Epithelial cell of prostate (primary cell): Measurements from ENCODE around the gene ODAPH.
"Not testable (repeated sequence)": the region's sequence is repeated elsewhere in the genome, so short reads cannot be mapped to it uniquely, and the experiment has no call there.

Experiments used
- DNase-seq: peaks from one replicate; pipeline ENCODE4 v3.0.0-alpha.2; 2011; ENCODE audit warnings: low read depth, low spot score
- H3K27ac ChIP-seq: fragments of 450-650 bp; 2 replicates; pipeline ENCODE4 v1.5.1; 2017; ENCODE audit warnings: mild to moderate bottlenecking

Gene ODAPH

DNA sequence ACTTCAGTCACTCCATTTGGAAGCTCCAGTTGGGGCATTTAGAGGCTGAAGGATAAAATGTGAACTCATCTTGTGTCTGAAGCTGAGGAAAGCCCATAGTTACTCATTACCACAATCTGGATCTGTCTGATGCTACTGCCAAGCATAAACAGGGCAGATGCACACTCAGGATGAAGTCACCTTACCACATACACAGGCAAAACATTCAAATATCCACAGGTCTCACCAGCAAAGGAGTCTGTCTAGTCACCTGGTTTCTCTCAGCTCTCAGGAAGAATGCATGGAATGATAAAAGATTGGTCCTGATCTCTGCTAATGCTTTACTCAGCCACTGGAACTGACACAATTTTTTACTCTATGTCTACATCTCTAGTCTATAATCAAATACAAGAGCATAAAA, 13.0 kb upstream of the ODAPH start:
- DNase-seq: peak; percentile 96
- peak overlapping the region; percentile 54 for H3K27ac ChIP-seq

DNA sequence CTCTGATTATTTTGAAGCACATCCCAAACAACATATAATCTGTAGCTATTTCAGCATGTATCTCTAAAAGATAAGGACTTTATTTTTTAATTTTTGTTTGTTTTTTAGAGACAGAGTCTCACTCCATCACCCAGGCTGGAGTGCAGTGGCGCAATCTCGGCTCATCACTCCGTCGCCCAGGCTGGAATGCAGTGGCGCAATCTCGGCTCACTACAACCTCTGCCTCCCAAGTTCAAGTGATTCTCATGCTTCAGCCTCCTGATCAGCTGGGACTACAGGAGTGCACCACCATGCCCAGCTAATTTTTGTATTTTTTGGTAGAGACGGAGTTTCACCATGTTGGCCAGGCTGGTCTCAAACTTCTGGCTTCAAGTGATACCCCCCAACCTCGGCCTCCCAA, 11.6 kb upstream of the ODAPH start:
- H3K27ac ChIP-seq, DNase-seq: not testable (repeated sequence)

- H3K27ac ChIP-seq: no peak overlapping the region
- DNase-seq: no peak
Measured at GRCh38 chr4:75544870-75545269, 11.0 kb upstream of the ODAPH start.

GRCh38 chr4:75545526-75545925, 10.3 kb upstream of the ODAPH start:
- no peak for DNase-seq

DNA sequence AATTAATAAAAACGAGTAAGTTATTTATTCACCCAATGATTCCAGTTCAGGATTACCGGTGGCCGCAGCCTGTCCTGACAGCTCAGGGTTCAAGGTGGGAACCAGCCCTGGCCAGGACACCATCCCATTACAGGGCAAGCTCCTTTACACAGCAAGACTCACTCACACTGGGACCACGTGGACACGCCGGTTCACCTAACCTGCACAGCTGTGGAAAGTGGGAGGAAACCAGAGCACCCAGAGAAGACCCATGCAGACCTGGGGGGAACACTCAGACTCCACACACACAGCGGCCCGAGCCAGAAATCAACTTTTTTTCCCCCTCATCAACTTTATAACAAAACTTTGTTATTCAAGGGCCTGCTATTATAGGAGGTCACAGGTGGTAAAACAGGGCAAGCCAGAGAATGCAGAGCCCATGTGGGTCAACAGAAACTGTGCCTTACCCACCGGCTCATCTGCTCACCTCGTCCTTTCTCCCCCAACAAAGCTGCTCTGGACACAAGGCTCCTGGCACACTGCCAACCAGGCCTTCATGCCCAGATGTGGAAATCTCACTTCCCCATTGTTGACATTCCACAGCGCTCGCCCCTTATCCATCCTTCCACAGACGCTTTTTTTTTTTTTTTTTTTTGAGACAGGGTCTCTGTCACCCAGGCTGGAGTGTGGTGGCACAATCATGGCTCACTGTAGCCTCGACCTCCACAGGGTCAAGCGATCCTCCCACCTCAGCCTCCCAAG, 8.0 kb upstream of the ODAPH start:
- DNase-seq: no peak
- H3K27ac ChIP-seq: no peak overlapping the region

More at GRCh38 chr4:75545526-75545925, 10.3 kb upstream of the ODAPH start:
- no peak overlapping the region for H3K27ac ChIP-seq

DNA sequence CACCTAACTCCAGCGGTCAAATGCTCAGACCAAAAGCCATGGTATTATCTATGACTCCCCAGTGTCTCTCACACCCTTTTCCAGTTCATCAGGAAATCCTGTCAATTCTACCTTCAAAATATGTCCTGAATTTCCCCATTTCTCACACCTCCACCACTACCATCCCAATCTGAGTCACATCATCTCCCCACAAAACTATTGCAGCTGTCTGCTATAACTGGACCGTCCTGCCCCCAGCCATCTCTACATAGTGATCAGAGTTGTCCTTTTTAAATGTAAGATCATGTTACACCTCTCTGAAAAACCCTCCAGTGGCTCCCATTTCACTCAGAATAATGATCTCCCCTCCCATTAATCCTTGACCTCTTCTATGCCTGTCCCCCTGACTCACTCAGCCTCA, 6.8 kb upstream of the ODAPH start:
- H3K27ac ChIP-seq: no peak overlapping the region
- DNase-seq: no peak

GRCh38 chr4:75552452-75552851, 3.4 kb upstream of the ODAPH start:
- DNase-seq: no peak
- H3K27ac ChIP-seq: no peak overlapping the region

DNA sequence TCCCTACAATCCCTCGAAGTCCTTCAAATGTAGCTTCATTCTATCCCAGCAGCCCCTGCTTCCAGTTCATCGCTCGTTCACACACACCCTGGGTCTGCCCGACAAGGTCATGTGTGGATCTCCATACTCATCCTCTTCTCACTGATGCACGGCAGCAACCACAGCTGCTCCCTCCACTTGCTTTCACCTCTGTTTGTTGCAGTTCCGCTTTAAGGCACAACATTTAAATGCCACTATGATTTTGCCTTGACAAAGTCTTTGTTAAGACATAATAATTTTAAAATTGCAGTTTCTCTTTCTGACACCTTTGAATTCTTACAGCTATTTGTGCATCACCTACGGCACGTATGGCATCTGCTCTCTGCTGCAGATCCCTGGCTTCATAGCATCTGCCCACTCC, 1.8 kb downstream of the ODAPH start:
- no peak overlapping the region for H3K27ac ChIP-seq
- DNase-seq: no peak

DNA sequence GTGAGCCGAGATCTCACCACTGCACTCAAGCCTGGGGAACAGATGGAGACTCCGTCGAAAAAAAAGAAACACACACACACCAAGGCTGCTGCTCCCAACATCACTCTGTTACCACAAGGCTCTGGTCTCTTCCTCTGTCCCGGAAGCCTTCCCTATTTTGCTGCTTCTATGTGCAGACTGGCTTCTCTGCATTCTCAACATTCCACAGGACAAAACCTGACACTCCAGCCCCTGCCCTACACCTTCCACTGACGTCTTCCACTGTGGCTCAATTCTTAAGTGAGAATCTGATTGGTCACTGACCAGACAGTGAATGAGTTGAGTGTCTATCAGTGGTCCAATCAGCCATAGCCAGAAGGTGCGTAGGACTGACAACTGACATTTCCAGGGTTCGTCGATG, 5.9 kb downstream of the ODAPH start:
- peak; percentile 20 for DNase-seq

GRCh38 chr4:75564023-75564422, 8.2 kb downstream of the ODAPH start:
- H3K27ac ChIP-seq: no peak overlapping the region
- DNase-seq: no peak

More for the DNA sequence above, 5.9 kb downstream of the ODAPH start:
- no peak overlapping the region for H3K27ac ChIP-seq

DNA sequence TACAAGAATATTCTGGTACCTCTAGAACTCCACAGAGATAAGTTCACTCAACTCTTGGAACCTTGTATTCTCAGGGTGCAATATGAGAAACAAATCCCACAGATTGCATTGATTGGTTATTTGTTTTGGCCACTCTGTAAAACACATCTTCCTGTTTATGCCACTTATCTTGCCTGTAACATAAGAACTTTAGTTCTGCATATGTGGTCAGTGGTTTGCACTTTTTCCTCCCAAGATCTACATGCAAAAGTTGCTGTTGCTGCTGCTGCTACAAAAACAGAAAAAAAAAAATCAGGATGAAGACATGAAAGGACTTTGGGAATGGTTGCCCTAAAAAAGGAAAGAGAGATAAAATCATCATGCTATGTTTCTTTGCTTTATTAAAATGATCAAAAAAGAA, 9.6 kb downstream of the ODAPH start:
- no peak overlapping the region for H3K27ac ChIP-seq
- no peak for DNase-seq

- no peak for DNase-seq
Measured at GRCh38 chr4:75566911-75567310, 11.0 kb downstream of the ODAPH start.

DNA sequence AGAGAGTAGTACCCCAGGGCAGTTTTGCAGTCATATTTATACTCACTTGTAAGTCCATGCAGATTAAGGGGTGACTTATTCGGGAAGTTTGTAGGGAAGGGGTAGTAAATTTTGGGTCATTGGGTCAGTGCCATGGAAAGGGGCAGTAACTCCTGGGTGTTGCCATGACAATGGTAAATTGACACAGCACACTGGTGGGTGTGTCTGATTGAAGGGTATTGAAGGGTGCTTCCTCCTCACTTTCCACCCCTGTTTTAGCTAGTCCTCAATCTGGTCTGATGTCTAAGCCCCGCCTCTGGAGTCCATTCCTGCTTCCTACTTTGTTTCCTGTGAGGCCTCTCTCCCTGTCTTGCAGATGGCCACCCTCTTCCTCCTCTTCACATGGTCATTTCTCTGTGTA, 11.9 kb downstream of the ODAPH start:
- no peak overlapping the region for H3K27ac ChIP-seq
- DNase-seq: no peak

More at GRCh38 chr4:75566911-75567310, 11.0 kb downstream of the ODAPH start:
- no peak overlapping the region for H3K27ac ChIP-seq

DNA sequence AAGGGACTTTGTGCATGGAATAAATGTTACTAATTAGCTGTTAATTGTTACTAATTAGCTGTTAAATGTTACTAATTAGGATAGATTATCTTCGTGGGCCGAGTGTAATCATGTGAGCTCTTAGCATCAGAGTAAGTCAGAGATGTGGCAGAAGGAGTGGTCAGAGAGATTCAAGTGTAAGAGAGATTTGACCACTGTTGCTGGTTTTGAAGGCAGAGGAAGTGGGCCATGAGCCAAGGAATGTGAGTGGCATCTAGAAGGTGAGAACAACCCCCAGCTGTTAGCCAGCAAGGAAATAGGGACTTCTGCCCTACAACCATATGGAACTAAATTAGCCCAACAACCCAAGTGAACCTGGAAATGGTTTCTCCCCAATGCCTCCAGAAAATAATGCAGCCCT, 28.2 kb downstream of the ODAPH start:
- no peak overlapping the region for H3K27ac ChIP-seq
- DNase-seq: no peak

DNA sequence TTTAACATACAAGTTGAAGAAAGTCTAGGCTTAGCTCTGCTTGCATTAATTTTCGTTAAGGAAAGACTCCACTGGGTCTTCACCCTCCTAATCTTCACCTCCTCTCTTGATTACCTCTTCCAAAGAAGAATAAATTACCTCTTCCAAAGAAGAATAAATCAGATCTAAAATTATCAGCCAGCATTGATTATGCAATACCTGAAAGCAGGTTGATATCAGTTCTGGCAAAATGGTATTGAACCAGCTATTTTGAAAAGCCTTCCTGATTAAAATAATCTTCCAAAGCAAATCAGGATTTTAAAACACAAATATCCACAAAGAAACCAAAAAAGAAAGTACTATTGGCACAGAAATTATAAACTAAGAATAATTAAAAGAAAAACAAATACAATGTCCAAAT, 37.5 kb downstream of the ODAPH start:
- no peak overlapping the region for H3K27ac ChIP-seq
- no peak for DNase-seq

DNA sequence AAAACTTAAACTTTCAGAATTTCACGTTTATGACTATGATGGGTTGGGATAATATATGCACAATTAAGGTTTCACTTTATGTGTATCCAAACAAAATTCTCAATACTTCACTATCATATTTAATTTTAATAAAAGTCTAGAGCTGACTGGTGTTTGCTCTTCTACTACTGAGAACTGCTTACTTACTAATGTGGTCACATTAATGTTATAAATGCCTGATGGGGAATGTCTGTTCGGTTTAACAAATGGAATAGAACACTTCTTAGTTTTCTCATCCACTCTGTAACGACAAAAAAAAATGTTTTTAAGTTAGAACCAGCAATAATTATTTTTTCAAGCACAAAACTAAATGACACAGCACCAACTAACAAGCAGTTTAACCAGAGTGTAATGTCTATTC, 40.2 kb downstream of the ODAPH start:
- no peak for DNase-seq
- no peak overlapping the region for H3K27ac ChIP-seq

- no peak for DNase-seq
- H3K27ac ChIP-seq: no peak overlapping the region
Measured at GRCh38 chr4:75598390-75598789, 42.5 kb downstream of the ODAPH start.

DNA sequence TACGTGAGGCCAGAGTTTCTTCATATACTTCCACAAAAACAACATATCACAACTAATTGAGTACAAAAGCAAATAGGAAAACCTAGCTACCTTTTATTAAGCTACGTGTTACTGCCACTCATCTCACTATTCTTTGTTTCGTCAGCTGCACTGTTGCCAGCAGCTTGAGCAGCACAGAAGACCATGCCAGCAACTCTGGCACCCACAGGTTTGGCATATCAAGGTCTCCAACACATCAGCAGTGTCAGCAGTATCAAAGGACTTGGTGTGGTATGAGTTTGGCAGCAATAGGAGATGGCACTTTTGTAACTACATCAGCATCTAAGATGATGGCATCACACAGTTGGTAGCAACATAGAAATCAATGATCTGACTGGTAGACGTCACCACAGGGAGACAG, 43.8 kb downstream of the ODAPH start:
- no peak for DNase-seq
- no peak overlapping the region for H3K27ac ChIP-seq

GRCh38 chr4:75605928-75606327, 50.1 kb downstream of the ODAPH start:
- no peak for DNase-seq
- H3K27ac ChIP-seq: no peak overlapping the region

DNA sequence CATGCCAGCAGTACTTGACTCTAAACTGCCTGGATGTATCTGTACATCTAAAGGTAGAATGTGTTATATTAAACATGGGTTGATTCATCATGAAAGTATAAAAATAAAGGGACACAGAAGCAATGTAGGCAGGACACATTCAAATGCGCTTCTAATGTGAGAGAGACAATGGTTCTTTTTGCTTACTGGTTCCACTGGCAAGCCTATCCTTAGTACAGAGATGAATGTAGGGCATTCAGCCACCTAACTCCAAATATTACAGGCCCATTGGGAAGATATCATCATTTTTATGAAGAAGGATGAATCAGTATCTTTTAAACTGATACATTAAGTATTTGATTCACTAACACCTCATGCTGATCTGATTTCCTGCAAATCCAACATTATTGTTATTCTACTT, 56.4 kb downstream of the ODAPH start:
- no peak for DNase-seq
- H3K27ac ChIP-seq: no peak overlapping the region
